GM21737 (cell line): Measurements from ENCODE around the gene RECK.
A peak's percentile ranks its signal among the peaks of the same experiment; 100 is the strongest.
"Not testable (repeated sequence)": the region's sequence is repeated elsewhere in the genome, so short reads cannot be mapped to it uniquely, and the experiment has no call there.

Experiments
- ATAC-seq: cut with Tn5 transposase; IDR thresholded peaks from one replicate; pipeline ENCODE4 v1.9.1; 2021; ENCODE audit warnings: mild to moderate bottlenecking, moderate library complexity; ENCODE audit not compliant: unreplicated experiment

The RECK gene

GRCh38 chr9:36063804-36064447 is 27.2 kb downstream of the RECK start:
- ATAC-seq: no peak

GRCh38 chr9:36064448-36065037 is 27.8 kb downstream of the RECK start:
- no peak for ATAC-seq

- ATAC-seq: no peak
Measured at GRCh38 chr9:36074055-36074454, 37.3 kb downstream of the RECK start.

GRCh38 chr9:36074870-36075532 is 38.3 kb downstream of the RECK start:
- ATAC-seq: no peak

GRCh38 chr9:36078051-36078450 is 41.3 kb downstream of the RECK start:
- no peak for ATAC-seq

GRCh38 chr9:36080519-36080918 is 43.8 kb downstream of the RECK start:
- no peak for ATAC-seq

- no peak for ATAC-seq
Measured at GRCh38 chr9:36082931-36083330, 46.2 kb downstream of the RECK start.

- ATAC-seq: no peak
Measured at GRCh38 chr9:36086442-36086841, 49.7 kb downstream of the RECK start.

- ATAC-seq: not testable (repeated sequence)
Measured at GRCh38 chr9:36087054-36087453, 50.3 kb downstream of the RECK start.

- no peak for ATAC-seq
Measured at GRCh38 chr9:36088020-36088419, 51.3 kb downstream of the RECK start.

- ATAC-seq: no peak
Measured at GRCh38 chr9:36091026-36091953, 54.6 kb downstream of the RECK start.

GRCh38 chr9:36092014-36092413 is 55.3 kb downstream of the RECK start:
- ATAC-seq: no peak

GRCh38 chr9:36092509-36093215 is 55.9 kb downstream of the RECK start:
- peak; percentile 93 for ATAC-seq

GRCh38 chr9:36093384-36093783 is 56.7 kb downstream of the RECK start:
- ATAC-seq: no peak

- no peak for ATAC-seq
Measured at GRCh38 chr9:36099718-36100117, 63.0 kb downstream of the RECK start.

- ATAC-seq: no peak
Measured at GRCh38 chr9:36100532-36100931, 63.8 kb downstream of the RECK start.

GRCh38 chr9:36101916-36102741 is 65.4 kb downstream of the RECK start:
- ATAC-seq: no peak

- ATAC-seq: peak; percentile 65
Measured at GRCh38 chr9:36102742-36103495, 66.2 kb downstream of the RECK start.

- no peak for ATAC-seq
Measured at GRCh38 chr9:36109071-36109470, 72.4 kb downstream of the RECK start.
